ENCODE measurements around the gene OR8G1.
"Not testable (repeated sequence)": the region's sequence is repeated elsewhere in the genome, so short reads cannot be mapped to it uniquely, and the experiment has no call there.

OR8G1 gene

GRCh38 chr11:124240621-124241397 is at the start of gene OR8G1:
OR8G1 (plus strand) TSS chr11:124241095; CDS start chr11:124249676, 8,581 bp downstream.
- DNase-seq (ENCODE audit: low read depth) = no peak

- DNase-seq (ENCODE audit: low read depth) = no peak
Observed at GRCh38 chr11:124193221-124194010, 47.5 kb upstream of the OR8G1 start.

GRCh38 chr11:124194293-124195188 is 46.4 kb upstream of the OR8G1 start:
- no peak for DNase-seq (ENCODE audit: low read depth)

GRCh38 chr11:124195189-124195734 is 45.6 kb upstream of the OR8G1 start:
- DNase-seq (ENCODE audit: low read depth) = no peak

- no peak for DNase-seq (ENCODE audit: low read depth)
Observed at GRCh38 chr11:124197999-124198398, 42.9 kb upstream of the OR8G1 start.

GRCh38 chr11:124198897-124199296 is 42.0 kb upstream of the OR8G1 start:
- DNase-seq (ENCODE audit: low read depth) = no peak

GRCh38 chr11:124199702-124200101 is 41.2 kb upstream of the OR8G1 start:
- no peak for DNase-seq (ENCODE audit: low read depth)

GRCh38 chr11:124200671-124201070 is 40.2 kb upstream of the OR8G1 start:
- DNase-seq (ENCODE audit: low read depth) = no peak

GRCh38 chr11:124202951-124203350 is 37.9 kb upstream of the OR8G1 start:
- DNase-seq (ENCODE audit: low read depth) = no peak

GRCh38 chr11:124204008-124204407 is 36.9 kb upstream of the OR8G1 start:
- no peak for DNase-seq (ENCODE audit: low read depth)

- DNase-seq (ENCODE audit: low read depth) = no peak
Observed at GRCh38 chr11:124207102-124207792, 33.6 kb upstream of the OR8G1 start.

GRCh38 chr11:124209824-124210357 is 31.0 kb upstream of the OR8G1 start:
- no peak for DNase-seq (ENCODE audit: low read depth)

GRCh38 chr11:124210421-124210820 is 30.5 kb upstream of the OR8G1 start:
- no peak for DNase-seq (ENCODE audit: low read depth)

GRCh38 chr11:124211321-124211720 is 29.6 kb upstream of the OR8G1 start:
- DNase-seq (ENCODE audit: low read depth) = no peak

- DNase-seq (ENCODE audit: low read depth) = no peak
Observed at GRCh38 chr11:124214027-124214426, 26.9 kb upstream of the OR8G1 start.

- no peak for DNase-seq (ENCODE audit: low read depth)
Observed at GRCh38 chr11:124219126-124219525, 21.8 kb upstream of the OR8G1 start.

GRCh38 chr11:124222407-124222806 is 18.5 kb upstream of the OR8G1 start:
- DNase-seq (ENCODE audit: low read depth) = no peak

- not testable (repeated sequence) for DNase-seq (ENCODE audit: low read depth)
Observed at GRCh38 chr11:124224618-124225423, 16.1 kb upstream of the OR8G1 start.

- no peak for DNase-seq (ENCODE audit: low read depth)
Observed at GRCh38 chr11:124225471-124225870, 15.4 kb upstream of the OR8G1 start.

- no peak for DNase-seq (ENCODE audit: low read depth)
Observed at GRCh38 chr11:124233376-124233775, 7.5 kb upstream of the OR8G1 start.

All from GM04503 (cell line).